Esophagus squamous epithelium (tissue), 5 donors: ENCODE measurements around the gene ATXN1. TPM values are rescaled to one million over a fixed set of nuclear protein-coding genes. Genes with fewer than 3 reads are reported as not detected.

Experiments used
- DNase-seq: peaks from one replicate; lab custom pipeline; 2025; lab: John Stamatoyannopoulos, UW
- H3K27ac ChIP-seq, 4 donors: fragments of 200-600 bp; sonication (generic); one replicate each; pipeline ENCODE4 v1.5.1; 2016 to 2019; ENCODE audit warnings: mild to moderate bottlenecking in 1 of 4
- H3K27me3 ChIP-seq, 4 donors: fragments of 200-600 bp; sonication (generic); 1 replicate in 3 of 4; 2 replicates in 1 of 4; pipeline versions ENCODE4 v1.5.1 to v1.6.0; 2017 to 2021; ENCODE audit warnings: antibody characterized with exemption in 1 of 4
- H3K36me3 ChIP-seq, 3 donors: fragments of 200-600 bp; sonication (generic); one replicate each; pipeline ENCODE4 v1.5.1; 2016 to 2019
- H3K4me1 ChIP-seq, 3 donors: fragments of 200-600 bp; sonication (generic); one replicate each; pipeline ENCODE4 v1.5.1; 2017 to 2019
- H3K4me3 ChIP-seq, 4 donors: fragments of 200-600 bp; sonication (generic); 1 replicate in 3 of 4; 2 replicates in 1 of 4; pipeline ENCODE4 v1.5.1; 2016 to 2019; ENCODE audit warnings: mild to moderate bottlenecking in 2 of 4, moderate library complexity in 1 of 4
- H3K9me3 ChIP-seq, 3 donors: fragments of 200-600 bp; sonication (generic); one replicate each; pipeline ENCODE4 v1.5.1; 2016 to 2019
- POLR2A ChIP-seq, 4 donors: fragments of 450-650 bp; IDR thresholded peaks; one replicate each; pipeline ENCODE4 v1.6.1; 2017; ENCODE audit warnings: antibody characterized with exemption in 4 of 4, mild to moderate bottlenecking in 4 of 4, moderate library complexity in 3 of 4
- WGBS, 2 donors: methylation state at CpG; one replicate each; pipeline ENCODE4 v1.1.5; 2018; 5-methylcytosine and 5-hydroxymethylcytosine counted together
- intact Hi-C: fragments of 100-400 bp; cut with DNase I; formaldehyde crosslinking; loops from one replicate; pipeline ENCODE4 v1.15.0; 2022
- total RNA-seq, 4 donors: library from RNA; depleted of rRNA; stranded (reverse); fragments of >200 nt; gene quantifications; one replicate each; pipeline ENCODE4 v1.1.0, GENCODE V29; 2016
- TF ChIP-seq, protein P1 (sequence below), 6 experiments: fragments of 450-650 bp in 4 of 6; fragments of 200-600 bp in 2 of 6; sonication (generic) in 2 of 6; IDR thresholded peaks; one replicate each; pipeline ENCODE4 v1.5.1; 2016 to 2019; ENCODE audit warnings: antibody characterized with exemption in 6 of 6, mild to moderate bottlenecking in 4 of 6, moderate library complexity in 4 of 6
- donor health status: DM: yes; HTN: yes; CAD: no.

Gene ATXN1
- total RNA-seq, 4 donors from 2014 or later, result 17.5 to 50.5 (median 28.5) TPM

GRCh38 chr6:16730738-16731477, 30.4 kb downstream of the ATXN1 start:
- H3K4me1 ChIP-seq, result peaks cover 4 to 75% (median 12%) of the 10 kb centered on the region in 3 donors
- 52 to 63% methylated on average over 7 of the region's 7 CpGs for WGBS, 2 donors

DNA sequence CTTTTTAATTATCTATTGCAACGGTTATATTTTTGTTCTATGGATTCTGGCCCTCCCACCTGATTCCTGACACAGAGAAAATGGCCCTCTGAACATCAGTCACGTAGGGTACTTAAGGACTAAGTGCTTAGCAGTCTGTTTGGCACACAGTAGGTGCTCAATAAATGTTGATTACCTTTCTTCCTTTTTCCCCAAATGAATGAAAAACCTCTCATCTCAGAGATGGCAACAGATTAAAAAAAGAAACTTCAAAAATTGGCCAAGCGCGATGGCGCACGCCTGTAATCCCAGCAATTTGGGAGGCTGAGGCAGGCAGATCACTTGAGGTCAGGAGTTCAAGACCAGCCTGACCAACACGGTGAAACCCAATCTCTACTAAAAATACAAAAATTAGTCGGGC, 31.5 kb downstream of the ATXN1 start:
- intact Hi-C loops, result no loop called here
- H3K4me1 ChIP-seq, result peaks cover 14 to 75% (median 24%) of the 10 kb centered on the region in 3 donors
- DNase-seq, result no peak
- TF ChIP-seq, protein P1, sequence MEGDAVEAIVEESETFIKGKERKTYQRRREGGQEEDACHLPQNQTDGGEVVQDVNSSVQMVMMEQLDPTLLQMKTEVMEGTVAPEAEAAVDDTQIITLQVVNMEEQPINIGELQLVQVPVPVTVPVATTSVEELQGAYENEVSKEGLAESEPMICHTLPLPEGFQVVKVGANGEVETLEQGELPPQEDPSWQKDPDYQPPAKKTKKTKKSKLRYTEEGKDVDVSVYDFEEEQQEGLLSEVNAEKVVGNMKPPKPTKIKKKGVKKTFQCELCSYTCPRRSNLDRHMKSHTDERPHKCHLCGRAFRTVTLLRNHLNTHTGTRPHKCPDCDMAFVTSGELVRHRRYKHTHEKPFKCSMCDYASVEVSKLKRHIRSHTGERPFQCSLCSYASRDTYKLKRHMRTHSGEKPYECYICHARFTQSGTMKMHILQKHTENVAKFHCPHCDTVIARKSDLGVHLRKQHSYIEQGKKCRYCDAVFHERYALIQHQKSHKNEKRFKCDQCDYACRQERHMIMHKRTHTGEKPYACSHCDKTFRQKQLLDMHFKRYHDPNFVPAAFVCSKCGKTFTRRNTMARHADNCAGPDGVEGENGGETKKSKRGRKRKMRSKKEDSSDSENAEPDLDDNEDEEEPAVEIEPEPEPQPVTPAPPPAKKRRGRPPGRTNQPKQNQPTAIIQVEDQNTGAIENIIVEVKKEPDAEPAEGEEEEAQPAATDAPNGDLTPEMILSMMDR (IDR thresholded peaks at IDR 0.05), result no peak
- TF ChIP-seq POLR2A (IDR thresholded peaks at IDR 0.05), result no peak
- no peak overlapping the region for H3K4me3 ChIP-seq
- no peaks in the 10 kb centered on the region for H3K27me3 ChIP-seq
- H3K27ac ChIP-seq, result no peak overlapping the region
- 77 to 84% methylated on average over 5 to 7 of the region's 8 CpGs for WGBS, 2 donors
- H3K36me3 ChIP-seq, result peaks cover 0 to 7% (median 0%) of the 10 kb centered on the region in 3 donors
- no peaks in the 10 kb centered on the region for H3K9me3 ChIP-seq

More at GRCh38 chr6:16730738-16731477, 30.4 kb downstream of the ATXN1 start:
- no peaks in the 10 kb centered on the region for H3K27me3 ChIP-seq
- no peak for DNase-seq
- H3K27ac ChIP-seq, result no peak overlapping the region
- H3K36me3 ChIP-seq, result peaks cover 0 to 7% (median 0%) of the 10 kb centered on the region in 3 donors
- no peaks in the 10 kb centered on the region for H3K9me3 ChIP-seq
- no peak overlapping the region for H3K4me3 ChIP-seq
- intact Hi-C loops, result no loop called here
- TF ChIP-seq, protein P1 (IDR thresholded peaks at IDR 0.05), result no peak
- TF ChIP-seq POLR2A (IDR thresholded peaks at IDR 0.05), result no peak

DNA sequence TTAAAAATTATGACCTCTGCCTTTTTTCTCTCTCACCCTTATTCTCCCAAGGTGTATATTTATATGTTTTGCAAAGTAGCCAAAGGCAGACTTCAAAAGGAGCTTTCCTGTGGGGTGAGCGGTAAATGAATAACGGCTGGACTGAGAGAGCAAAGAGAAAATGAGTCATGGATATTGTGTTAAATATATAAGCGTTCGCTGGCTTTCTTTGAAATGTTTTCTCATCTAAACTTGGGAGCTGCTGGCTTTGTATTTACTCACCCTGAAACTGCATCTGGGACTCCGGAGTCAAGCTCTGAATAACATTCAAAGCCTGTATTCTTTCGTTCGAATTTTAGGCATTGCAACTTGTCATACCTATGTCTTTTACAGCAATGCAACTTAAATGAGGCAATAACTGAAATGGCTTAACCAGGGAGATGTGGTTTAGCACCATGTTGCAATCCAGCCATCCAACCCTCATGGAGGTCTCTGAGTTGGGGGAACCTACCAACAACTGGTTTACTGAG, 32.0 kb downstream of the ATXN1 start:
- no peak for DNase-seq
- H3K36me3 ChIP-seq, result peaks cover 0 to 7% (median 0%) of the 10 kb centered on the region in 3 donors
- TF ChIP-seq, protein P1 (IDR thresholded peaks at IDR 0.05), result no peak
- TF ChIP-seq POLR2A (IDR thresholded peaks at IDR 0.05), result no peak
- H3K27ac ChIP-seq, result peak overlapping the region in 1 of 4 donors; percentile 23
- H3K9me3 ChIP-seq, result no peaks in the 10 kb centered on the region
- intact Hi-C loops, result no loop called here
- peaks cover 19 to 77% (median 29%) of the 10 kb centered on the region in 3 donors for H3K4me1 ChIP-seq
- 31 to 34% methylated on average over 7 of the region's 7 CpGs for WGBS, 2 donors
- H3K4me3 ChIP-seq, result no peak overlapping the region
- no peaks in the 10 kb centered on the region for H3K27me3 ChIP-seq

DNA sequence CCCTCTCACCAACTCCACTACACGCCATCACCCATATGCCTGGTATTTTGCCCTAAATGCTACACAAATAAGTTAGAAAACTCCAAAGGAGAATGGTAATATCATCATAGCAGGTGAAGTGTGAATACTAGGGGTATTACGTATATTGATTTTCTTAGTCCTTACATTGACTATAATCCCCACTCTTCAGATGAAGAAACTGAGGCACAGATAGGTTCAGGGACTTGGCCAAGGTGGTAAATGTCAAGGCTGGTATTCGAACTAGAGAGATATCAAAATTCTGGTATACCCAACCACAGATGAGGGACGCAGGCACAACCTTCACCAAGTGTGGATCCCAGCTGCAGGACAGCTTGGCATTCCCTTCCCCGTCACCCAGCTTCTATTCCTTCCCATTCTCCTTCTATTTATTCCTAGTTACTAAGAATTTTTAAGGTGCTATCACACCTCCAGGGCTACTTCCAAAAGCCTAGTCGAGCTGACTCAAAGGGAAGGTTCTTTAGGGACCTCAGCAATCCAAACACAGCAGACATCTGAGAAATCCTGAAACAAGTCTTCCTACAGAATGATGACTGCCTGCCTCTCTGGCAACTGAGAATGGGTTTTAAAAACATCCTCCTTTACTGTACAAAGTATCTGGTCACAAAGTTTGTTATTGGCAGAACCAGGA, 32.6 kb downstream of the ATXN1 start:
- 80 to 86% methylated on average over 6 of the region's 6 CpGs for whole genome bisulfite sequencing, 2 donors
- Histone ChIP-seq H3K9me3 (no peaks in the 10 kb centered on the region), H3K4me3 (no peak overlapping the region), H3K27me3 (no peaks in the 10 kb centered on the region), H3K36me3 (peaks cover 0 to 2% (median 0%) of the 10 kb centered on the region in 3 donors), H3K27ac (no peak overlapping the region), H3K4me1 (peaks cover 24 to 83% (median 35%) of the 10 kb centered on the region in 3 donors)
- TF ChIP-seq POLR2A (IDR thresholded peaks at IDR 0.05), result no peak
- TF ChIP-seq, protein P1 (IDR thresholded peaks at IDR 0.05), result no peak
- intact Hi-C loops, result no loop called here
- no peak for DNase-seq

DNA sequence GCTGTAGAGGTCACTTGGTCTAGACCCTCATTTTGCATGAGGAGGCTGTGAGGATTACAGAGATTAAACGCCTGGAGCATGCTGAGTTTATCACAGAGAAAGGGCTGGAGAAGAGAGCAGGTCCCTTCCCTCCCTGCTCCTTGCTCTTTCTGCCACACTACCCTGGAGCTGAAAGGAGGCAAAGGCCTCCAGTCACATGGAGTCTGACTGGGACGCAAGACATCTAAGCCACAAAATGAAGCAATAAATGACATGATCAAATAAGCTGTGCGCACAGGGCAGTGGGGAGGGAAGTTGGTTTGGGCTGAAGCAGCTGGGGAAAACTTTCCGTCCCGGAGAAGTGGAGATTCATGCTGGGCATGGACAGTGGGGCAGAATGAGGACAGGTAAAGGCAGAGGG, 33.3 kb downstream of the ATXN1 start:
- Histone ChIP-seq H3K4me1 (peaks cover 30 to 89% (median 41%) of the 10 kb centered on the region in 3 donors), H3K27me3 (no peaks in the 10 kb centered on the region), H3K36me3 (no peaks in the 10 kb centered on the region), H3K4me3 (no peak overlapping the region), H3K27ac (peak overlapping the region in 1 of 4 donors; percentile 9), H3K9me3 (no peaks in the 10 kb centered on the region)
- intact Hi-C loops, result no loop called here
- 84 to 95% methylated on average over 5 of the region's 5 CpGs for WGBS, 2 donors
- no peak for DNase-seq
- no peak for TF ChIP-seq POLR2A (IDR thresholded peaks at IDR 0.05)
- TF ChIP-seq, protein P1 (IDR thresholded peaks at IDR 0.05), result no peak
